ENCODE data around the gene SIRT4.

GRCh38 chr12:120261951-120262851 is 39.9 kb upstream of the SIRT4 start:
- no peak for TF ChIP-seq CTCF (IDR thresholded peaks at IDR 0.05)
- TF ChIP-seq POLR2A (IDR thresholded peaks at IDR 0.05) = no peak

All from adrenal gland (tissue), 5 donors.